Adrenal gland (tissue), 12 donors: ENCODE data around the gene CAMK1G. TPM values are rescaled to one million over a fixed set of nuclear protein-coding genes. Genes with fewer than 3 reads are reported as not detected.

ENCODE experiments used
- DNase-seq, 7 donors: peaks; one replicate each; pipeline ENCODE4 v3.0.0-alpha.2; 2019 to 2020
- H3K27ac ChIP-seq, 5 donors: fragments of 200-600 bp; sonication (generic) in 4 of 5; 1 replicate in 3 of 5; 2 replicates in 2 of 5; pipeline versions ENCODE4 v1.5.1 to v1.8.0; 2016 to 2020; ENCODE audit warnings: mild to moderate bottlenecking in 1 of 5
- H3K27me3 ChIP-seq: fragments of 200-600 bp; 2 replicates; pipeline ENCODE4 v1.8.0; 2021
- H3K36me3 ChIP-seq, 2 donors: fragments of 200-600 bp; replicated peaks in 1 of 2; 1 replicate in 1 of 2; 2 replicates in 1 of 2; pipeline versions ENCODE4 v1.5.1 to v1.8.0; 2018 to 2022
- H3K4me1 ChIP-seq, 2 donors: fragments of 200-600 bp; replicated peaks in 1 of 2; 1 replicate in 1 of 2; 2 replicates in 1 of 2; pipeline versions ENCODE4 v1.5.1 to v1.8.0; 2018 to 2021
- H3K4me3 ChIP-seq, 4 donors: fragments of 200-600 bp; sonication (generic) in 3 of 4; one replicate each; pipeline ENCODE4 v1.5.1; 2016 to 2018
- H3K9me3 ChIP-seq, 3 donors: fragments of 200-600 bp; sonication (generic) in 1 of 3; replicated peaks in 1 of 3; 1 replicate in 2 of 3; 2 replicates in 1 of 3; pipeline versions ENCODE4 v1.5.1 to v1.8.0; 2016 to 2021
- POLR2A ChIP-seq, 2 donors: fragments of 450-650 bp; IDR thresholded peaks; one replicate each; pipeline ENCODE4 v1.6.1; 2017; ENCODE audit warnings: antibody characterized with exemption in 2 of 2, mild to moderate bottlenecking in 2 of 2, moderate library complexity in 1 of 2
- whole genome bisulfite sequencing, 4 donors: extraction: QIAGEN DNeasy Blood & Tissue Kit in 2 of 4; methylation state at CpG; one replicate each; pipeline versions ENCODE4 v1.1.5 to v1.1.7; 2013 to 2017; 5-methylcytosine and 5-hydroxymethylcytosine counted together
- intact Hi-C, 2 donors: fragments of 100-400 bp; cut with DNase I; formaldehyde crosslinking; loops; one replicate each; pipeline versions ENCODE4 v1.14.1 to v1.15.0; 2022 to 2023
- polyA plus RNA-seq, 3 donors: library from polyadenylated mRNA; stranded (reverse); fragments of 200-250 nt in 2 of 3; fragments of 350-450 nt in 1 of 3; fragmentation: Illumina TruSeq in 1 of 3; extraction: RNeasy Lipid Tissue Mini Kit (QIAGEN cat#74804) in 1 of 3; gene quantifications; one replicate each; pipeline ENCODE4 v1.2.3, GENCODE V29; 2013 to 2014
- total RNA-seq, 9 donors: library from RNA; depleted of rRNA in 4 of 9; stranded (reverse); fragments of >200 nt in 4 of 9; fragments of 120-200 nt in 1 of 9; fragmentation: NEBNext Ultra II Directional in 1 of 9; extraction: Animal tissue kit (Norgen Biotek cat#: 25700) in 1 of 9; gene quantifications; one replicate each; pipeline versions ENCODE4 v1.1.0 to v1.2.4, GENCODE V29; 2013 to 2023
- TF ChIP-seq, protein P1 (sequence below), 6 experiments: fragments of 450-650 bp in 4 of 6; fragments of 200-600 bp in 2 of 6; sonication (generic) in 1 of 6; IDR thresholded peaks; 1 replicate in 5 of 6; 2 replicates in 1 of 6; pipeline versions ENCODE4 v1.5.1 to v1.8.0; 2016 to 2021; ENCODE audit warnings: antibody characterized with exemption in 6 of 6, mild to moderate bottlenecking in 2 of 6, moderate library complexity in 1 of 6
- donor health status: healthy with polysubstance abuse.
- donor health status: Bipolar disorder and iron deficiency.
- donor health status: DM: yes; HTN: yes; CAD: no.
- donor health status: DM: no; HTN: no; CAD: no.
- donor health status: DM: no; HTN: no; CAD: no.
- donor health status: DM: yes; HTN: yes; CAD: no.

The CAMK1G gene
- total and polyA plus RNA-seq, 12 donors = 0.57 to 8.4 (median 2.3) TPM

DNA sequence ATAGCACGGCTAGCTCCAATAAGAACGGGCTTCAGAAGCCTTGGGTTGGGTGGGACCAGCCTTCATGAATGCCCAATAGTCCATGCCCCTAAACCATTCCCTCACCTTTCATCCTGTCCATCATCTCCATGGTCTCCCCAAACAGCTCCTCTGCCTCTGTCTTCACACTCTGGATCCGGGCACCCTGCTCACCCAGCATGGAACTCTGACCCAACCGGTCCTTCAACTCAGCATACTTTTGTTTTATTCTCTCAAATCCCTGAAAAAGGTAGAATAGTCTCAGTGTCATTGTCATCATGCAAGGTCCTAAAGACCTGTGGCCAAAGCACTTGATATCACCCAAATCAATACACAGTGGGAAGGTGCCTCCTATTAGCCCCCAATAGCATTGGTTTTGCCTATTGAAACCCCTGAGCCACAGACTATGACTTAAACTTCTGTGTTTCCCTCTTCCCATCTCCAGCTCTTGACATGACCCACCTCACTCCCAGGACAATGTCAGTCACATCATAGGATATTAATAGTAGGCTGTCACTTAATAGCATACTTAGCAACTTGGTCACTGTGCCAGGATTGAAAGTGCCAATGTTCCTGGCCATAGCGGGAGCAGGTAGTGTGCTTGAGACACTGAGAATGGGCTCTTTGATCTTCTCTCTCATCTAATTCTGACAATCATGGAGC is 33.0 kb downstream of the CAMK1G start:
- no peaks in the 10 kb centered on the region for H3K36me3 ChIP-seq
- H3K4me3 ChIP-seq = no peak overlapping the region
- H3K4me1 ChIP-seq = peaks cover 3 to 12% of the 10 kb centered on the region in 2 donors
- WGBS, 4 donors = 95 to 97% (median 96%) methylated on average over 4 to 5 of the region's 5 CpGs
- DNase-seq = no peak
- TF ChIP-seq POLR2A (IDR thresholded peaks at IDR 0.05) = no peak
- TF ChIP-seq, protein P1, sequence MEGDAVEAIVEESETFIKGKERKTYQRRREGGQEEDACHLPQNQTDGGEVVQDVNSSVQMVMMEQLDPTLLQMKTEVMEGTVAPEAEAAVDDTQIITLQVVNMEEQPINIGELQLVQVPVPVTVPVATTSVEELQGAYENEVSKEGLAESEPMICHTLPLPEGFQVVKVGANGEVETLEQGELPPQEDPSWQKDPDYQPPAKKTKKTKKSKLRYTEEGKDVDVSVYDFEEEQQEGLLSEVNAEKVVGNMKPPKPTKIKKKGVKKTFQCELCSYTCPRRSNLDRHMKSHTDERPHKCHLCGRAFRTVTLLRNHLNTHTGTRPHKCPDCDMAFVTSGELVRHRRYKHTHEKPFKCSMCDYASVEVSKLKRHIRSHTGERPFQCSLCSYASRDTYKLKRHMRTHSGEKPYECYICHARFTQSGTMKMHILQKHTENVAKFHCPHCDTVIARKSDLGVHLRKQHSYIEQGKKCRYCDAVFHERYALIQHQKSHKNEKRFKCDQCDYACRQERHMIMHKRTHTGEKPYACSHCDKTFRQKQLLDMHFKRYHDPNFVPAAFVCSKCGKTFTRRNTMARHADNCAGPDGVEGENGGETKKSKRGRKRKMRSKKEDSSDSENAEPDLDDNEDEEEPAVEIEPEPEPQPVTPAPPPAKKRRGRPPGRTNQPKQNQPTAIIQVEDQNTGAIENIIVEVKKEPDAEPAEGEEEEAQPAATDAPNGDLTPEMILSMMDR (IDR thresholded peaks at IDR 0.05) = no peak
- H3K27me3 ChIP-seq = no peaks in the 10 kb centered on the region
- intact Hi-C loops = no loop called here
- H3K9me3 ChIP-seq = no peaks in the 10 kb centered on the region
- no peak overlapping the region for H3K27ac ChIP-seq

DNA sequence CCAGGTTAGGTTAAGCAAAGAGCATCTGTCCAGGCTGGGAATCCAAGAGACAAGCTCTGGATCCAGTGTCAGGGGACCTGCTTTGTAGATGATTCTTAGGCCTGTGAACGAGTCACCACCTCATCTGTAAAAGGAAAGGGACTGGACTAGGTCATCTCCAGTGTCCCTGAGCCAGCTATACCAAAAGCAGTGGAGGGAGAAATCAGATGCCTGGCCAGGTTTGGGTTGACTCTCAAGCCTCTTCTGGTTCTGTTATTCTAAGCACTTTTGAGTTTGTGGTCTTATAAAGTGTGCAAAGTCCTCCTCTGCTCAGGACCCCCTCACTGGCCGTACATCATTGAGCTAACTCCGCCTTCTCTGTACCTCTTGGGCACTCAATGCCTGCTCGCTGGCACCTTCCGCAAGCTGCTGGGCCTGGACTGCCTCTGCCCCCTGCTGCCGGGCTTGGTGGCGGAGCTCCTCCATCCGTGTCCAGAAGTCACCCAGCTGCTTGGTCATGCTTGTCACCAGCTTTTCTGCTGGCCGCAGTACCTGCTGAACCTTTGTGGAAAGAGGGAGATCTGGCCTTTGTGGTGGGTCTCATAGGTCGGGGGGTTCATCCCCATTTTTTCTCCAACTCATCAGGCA is 33.6 kb downstream of the CAMK1G start:
- 90 to 94% (median 92%) methylated on average over 9 to 10 of the region's 10 CpGs for WGBS, 4 donors
- Histone ChIP-seq H3K27me3 (no peaks in the 10 kb centered on the region), H3K36me3 (no peaks in the 10 kb centered on the region), H3K4me1 (peaks cover 9 to 18% of the 10 kb centered on the region in 2 donors), H3K27ac (no peak overlapping the region), H3K9me3 (no peaks in the 10 kb centered on the region), H3K4me3 (no peak overlapping the region)
- intact Hi-C loops = no loop called here
- TF ChIP-seq, protein P1 (IDR thresholded peaks at IDR 0.05) = no peak
- no peak for TF ChIP-seq POLR2A (IDR thresholded peaks at IDR 0.05)
- DNase-seq = no peak

DNA sequence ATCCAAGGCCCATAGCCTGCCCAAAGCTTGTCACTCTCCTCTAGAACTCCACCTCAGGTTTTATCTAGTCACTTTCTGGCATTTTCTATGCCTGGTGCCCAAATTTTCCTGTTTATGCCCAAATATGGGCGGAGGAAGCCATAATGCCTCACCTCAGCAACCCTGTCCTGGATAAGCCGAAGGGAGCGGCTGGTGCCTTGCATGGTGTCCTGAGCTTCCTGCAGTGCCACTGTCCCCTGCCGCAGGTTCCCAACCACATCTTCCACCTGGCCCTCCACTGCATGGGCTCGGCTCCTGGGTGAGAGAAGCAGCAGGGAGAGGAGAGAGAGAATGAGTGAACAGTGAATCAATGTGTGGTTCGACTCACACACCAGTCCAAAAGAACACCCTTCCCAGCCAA is 34.2 kb downstream of the CAMK1G start:
- intact Hi-C loops = no loop called here
- TF ChIP-seq, protein P1 (IDR thresholded peaks at IDR 0.05) = no peak
- TF ChIP-seq POLR2A (IDR thresholded peaks at IDR 0.05) = no peak
- no peak for DNase-seq
- H3K9me3 ChIP-seq = no peaks in the 10 kb centered on the region
- no peak overlapping the region for H3K27ac ChIP-seq
- no peak overlapping the region for H3K4me3 ChIP-seq
- no peaks in the 10 kb centered on the region for H3K36me3 ChIP-seq
- peaks cover 12 to 19% of the 10 kb centered on the region in 2 donors for H3K4me1 ChIP-seq
- no peaks in the 10 kb centered on the region for H3K27me3 ChIP-seq
- WGBS, 4 donors = 90 to 96% (median 94%) methylated on average over 4 to 6 of the region's 6 CpGs

DNA sequence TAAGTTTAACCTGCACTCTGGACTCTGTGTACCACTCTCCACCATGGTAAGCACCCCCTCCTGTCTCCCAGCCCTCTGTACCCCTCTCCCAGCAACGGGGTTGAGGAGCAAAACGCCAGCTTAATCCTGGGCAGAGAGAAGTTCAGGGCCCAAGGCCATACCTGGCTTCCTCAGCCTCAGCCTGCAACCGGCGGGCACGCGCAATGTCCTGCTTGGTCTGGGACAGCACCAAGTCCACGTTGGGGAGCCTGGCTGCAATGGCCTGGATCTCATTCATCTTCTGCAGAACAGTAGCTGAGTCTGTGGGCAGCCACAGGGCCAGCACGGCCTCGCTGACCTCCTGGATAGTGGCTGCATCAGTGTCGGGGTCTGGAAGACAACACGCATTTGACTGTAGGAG is 34.8 kb downstream of the CAMK1G start:
- intact Hi-C loops = no loop called here
- Histone ChIP-seq H3K27me3 (no peaks in the 10 kb centered on the region), H3K36me3 (no peaks in the 10 kb centered on the region), H3K4me3 (no peak overlapping the region), H3K4me1 (peaks cover 12 to 19% of the 10 kb centered on the region in 2 donors), H3K9me3 (no peaks in the 10 kb centered on the region), H3K27ac (no peak overlapping the region)
- WGBS, 4 donors = 90 to 94% (median 93%) methylated on average over 9 to 11 of the region's 11 CpGs
- TF ChIP-seq, protein P1 (IDR thresholded peaks at IDR 0.05) = no peak
- TF ChIP-seq POLR2A (IDR thresholded peaks at IDR 0.05) = no peak
- DNase-seq = no peak
